HPDE6-E6E7 (cell line): ENCODE measurements around the gene INPP4B.
"Not testable (repeated sequence)": the region's sequence is repeated elsewhere in the genome, so short reads cannot be mapped to it uniquely, and the experiment has no call there.

ENCODE experiments used
- DNase-seq: peaks from one replicate; pipeline ENCODE4 v3.0.0; 2011; ENCODE audit warnings: missing footprints; ENCODE audit errors: extremely low spot score

The INPP4B gene

DNA sequence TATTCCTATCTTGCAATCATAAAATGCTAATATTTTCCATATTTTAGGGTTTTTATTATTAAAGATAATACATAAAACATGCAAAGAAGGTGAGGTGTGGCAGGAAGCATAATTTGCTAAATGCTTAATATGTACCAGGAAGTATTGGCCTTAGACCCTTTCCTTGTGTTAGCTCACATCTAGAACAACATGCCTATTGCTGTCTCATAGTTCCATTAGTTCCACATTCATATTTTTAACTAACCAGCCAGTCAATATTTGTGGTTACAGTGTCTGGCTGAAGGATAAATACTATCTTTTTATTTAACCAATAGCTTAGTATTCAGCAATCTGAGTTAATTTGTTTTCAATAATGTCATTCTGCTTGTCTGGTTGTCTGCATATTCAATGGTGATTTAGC is 432.6 kb downstream of the INPP4B start:
- no peak for DNase-seq

DNA sequence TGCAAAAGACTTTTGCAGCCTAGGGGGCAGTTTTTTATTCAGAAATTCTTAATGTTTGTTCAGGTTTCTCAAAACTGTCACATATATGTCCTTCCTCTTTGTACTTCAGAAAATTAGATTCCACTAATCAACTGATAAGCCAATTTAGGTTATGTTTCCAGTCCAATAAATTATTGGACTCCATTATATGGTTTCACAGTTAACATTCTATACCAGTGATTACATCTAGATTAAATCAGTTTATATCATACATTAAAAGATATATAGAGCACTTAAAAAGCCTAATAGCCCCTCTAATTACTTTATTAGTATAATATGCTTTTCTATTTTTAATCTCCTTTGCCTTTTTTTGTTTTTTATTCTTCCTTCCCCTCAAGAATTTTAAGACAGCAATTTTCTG is 434.1 kb downstream of the INPP4B start:
- DNase-seq: no peak

GRCh38 chr4:142408003-142408441 is 438.1 kb downstream of the INPP4B start:
- peak; percentile 56 for DNase-seq

DNA sequence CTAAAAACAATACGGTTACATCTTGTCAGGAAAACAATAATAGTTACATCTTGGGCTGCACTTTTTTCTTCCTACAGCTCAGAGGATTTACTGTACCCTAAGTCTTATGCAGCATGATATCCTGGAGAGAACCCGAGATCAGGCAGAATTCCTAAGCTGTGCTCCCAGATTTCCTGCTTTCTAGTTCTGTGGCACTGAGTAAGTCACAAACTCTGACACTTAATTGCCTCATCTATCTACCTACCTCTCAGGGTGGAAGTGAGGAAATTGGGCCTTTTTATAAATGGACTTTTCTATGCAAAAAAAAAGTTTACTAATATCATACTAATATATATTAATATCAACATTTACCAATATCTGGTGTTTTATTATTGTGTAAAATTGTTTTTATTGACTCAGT is 438.5 kb downstream of the INPP4B start:
- DNase-seq: no peak

GRCh38 chr4:142406917-142407501 is 439.1 kb downstream of the INPP4B start:
- DNase-seq: no peak

- no peak for DNase-seq
These were observed 439.6 kb downstream of the INPP4B start for GRCh38 chr4:142406499-142406835.

DNA sequence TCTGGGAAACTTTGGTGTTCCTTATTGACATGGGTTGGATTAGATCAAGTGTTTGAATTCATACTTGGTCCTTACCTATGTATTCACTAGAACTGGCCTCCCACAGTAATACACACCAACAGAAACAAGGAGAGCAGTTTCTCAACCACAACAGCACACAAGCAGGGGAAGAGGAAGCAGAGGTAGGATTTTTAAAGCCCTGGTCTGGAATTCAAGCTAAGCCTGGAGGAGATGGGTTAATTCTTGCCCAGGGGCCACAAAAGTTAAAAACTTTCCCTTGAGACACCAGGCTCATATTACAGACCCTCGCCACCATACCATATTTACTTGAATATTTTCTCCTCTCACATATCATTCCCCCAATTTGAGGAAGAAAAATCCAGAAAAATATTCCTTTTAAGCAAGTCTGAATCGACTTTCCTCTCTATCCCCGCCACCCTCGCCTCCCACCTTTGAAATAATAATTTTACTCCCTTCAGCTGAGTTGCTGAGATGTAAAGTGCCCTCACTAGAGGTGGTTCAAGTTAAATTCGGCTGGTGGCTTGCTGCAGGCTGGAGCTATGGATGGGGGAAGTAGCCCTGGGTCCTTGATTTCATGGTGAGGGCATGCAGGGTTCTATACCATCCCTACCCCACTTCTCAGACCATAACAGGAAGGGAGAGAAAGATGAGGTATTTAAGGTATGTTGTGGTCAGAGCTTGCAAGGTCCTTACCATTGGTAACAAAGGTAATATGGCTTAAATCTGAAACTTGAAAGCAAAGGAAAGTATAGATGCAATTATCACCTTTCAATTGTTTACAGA is 440.2 kb downstream of the INPP4B start:
- DNase-seq: no peak

DNA sequence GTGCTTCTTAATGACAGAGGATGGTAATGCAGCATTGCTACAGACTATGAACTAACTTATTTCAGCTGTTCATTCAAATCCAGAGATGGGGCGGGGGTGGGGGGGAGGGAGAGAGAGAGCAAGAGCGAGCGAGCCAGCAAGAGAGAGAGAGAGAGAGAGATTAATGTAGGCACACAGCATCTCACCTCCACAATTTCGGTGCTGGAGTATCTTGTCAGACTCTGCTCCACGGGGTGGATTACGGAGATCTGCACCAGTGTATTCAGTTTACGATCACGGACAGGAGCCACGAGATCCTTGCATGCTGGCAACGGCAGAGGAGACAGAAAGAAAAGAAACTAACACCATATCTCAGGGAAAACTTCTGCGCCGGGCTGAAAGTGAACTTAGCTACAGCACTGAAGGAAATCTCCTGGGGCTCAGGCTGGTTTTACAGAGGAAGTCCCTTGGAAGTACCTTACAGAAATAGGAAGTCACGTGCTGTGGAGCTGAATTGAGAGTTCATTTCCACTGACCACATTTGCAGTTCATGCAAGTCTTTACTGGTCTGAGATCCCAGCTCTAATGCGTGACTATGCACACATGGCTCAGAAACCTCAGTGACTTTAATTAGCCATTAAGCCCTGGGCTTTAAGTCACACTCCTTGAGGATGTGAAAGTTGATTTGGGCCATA is 440.9 kb downstream of the INPP4B start:
- peak; percentile 54 for DNase-seq

DNA sequence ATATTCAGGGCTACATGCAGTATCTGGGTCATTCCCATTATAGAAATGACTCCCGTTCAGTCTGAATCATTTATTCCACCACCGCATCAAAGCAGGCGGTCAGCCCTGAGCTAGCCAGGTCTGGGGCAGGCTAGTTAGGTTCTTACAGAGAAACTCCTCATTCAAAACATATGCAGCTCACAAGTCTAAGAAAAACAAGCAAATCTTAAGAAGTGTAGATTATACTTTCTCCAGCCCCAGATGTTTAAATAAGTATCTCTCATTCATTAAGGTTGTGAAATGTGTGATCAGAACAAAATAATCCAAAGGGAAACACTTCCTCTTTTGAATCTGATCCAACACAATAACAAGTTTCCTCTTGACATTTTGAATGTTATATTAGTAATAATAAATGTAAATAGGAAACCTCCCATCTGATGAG is 441.9 kb downstream of the INPP4B start:
- DNase-seq: no peak

GRCh38 chr4:142402900-142403299 is 443.2 kb downstream of the INPP4B start:
- DNase-seq: no peak

- DNase-seq: no peak
These were observed 443.9 kb downstream of the INPP4B start for GRCh38 chr4:142402156-142402555.

- DNase-seq: not testable (repeated sequence)
These were observed 448.6 kb downstream of the INPP4B start for GRCh38 chr4:142397364-142397991.

DNA sequence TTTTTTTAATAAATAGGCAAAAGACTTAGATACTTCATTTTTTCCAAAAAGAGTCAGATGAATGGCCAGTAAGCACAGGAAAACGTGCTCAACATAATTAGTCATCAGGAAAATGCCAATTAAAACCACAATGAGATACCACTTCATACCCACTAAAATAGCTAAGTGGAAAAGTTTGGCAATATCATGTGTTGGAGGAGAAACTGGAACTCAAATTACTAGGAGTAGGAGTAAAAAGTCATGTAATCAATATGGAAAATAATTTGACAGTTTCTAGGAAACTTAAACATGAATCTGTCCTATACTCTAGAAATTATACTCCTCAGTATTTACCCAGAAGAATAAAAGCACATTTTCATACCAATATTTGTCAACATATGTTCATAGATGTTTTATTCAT is 449.8 kb downstream of the INPP4B start:
- DNase-seq: no peak

GRCh38 chr4:142393127-142393526 is 453.0 kb downstream of the INPP4B start:
- no peak for DNase-seq

GRCh38 chr4:142386856-142387255 is 459.2 kb downstream of the INPP4B start:
- no peak for DNase-seq

- DNase-seq: no peak
These were observed 459.7 kb downstream of the INPP4B start for GRCh38 chr4:142386449-142386848.

DNA sequence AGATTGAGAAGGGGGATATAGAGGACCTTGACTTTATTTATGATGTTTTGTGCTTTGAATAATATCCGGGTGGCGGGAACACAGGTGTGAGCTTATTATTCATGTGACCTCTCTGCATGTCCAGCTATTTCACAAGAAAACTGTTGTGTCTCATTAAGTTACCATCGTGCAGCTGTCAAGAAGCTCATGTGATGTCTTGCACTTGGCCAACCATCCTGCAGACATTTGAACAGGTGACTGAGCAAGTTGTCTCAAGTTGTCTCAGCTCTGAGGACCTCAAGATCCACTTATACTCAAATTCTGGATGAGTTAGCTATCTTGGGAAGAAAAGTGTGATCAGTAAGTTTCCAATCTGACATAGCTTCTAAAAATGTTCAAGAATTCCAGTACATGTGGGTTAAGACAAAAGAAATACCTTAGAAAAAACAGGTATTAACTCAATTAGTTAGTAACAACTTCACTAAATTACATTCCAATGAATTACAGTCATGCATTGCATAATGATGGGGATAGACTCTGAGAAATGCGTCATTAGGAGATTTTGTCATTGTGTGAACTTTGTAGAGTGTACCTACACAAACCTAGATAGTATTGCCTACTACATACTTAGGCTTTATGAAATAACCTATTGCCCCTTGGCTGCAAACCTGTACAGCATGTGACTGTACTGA is 462.2 kb downstream of the INPP4B start:
- no peak for DNase-seq

DNA sequence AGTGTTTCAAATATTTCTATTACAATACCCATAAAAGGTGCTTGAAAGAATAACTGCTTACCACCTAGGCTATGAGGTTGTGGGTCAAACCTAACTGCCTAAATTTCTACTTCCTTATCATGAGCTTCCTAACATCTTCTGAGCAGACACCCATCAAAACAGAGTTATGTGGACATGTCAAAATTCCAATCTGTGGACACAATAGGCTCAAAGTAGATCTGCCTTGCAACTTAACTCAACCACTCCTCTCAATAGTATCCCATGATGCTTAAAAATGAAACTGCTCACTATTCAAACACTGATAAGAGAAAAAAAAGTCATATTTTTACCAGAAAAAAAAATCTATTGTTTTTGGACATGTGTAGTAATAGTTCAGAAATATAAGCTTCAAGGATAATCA is 462.7 kb downstream of the INPP4B start:
- no peak for DNase-seq

DNA sequence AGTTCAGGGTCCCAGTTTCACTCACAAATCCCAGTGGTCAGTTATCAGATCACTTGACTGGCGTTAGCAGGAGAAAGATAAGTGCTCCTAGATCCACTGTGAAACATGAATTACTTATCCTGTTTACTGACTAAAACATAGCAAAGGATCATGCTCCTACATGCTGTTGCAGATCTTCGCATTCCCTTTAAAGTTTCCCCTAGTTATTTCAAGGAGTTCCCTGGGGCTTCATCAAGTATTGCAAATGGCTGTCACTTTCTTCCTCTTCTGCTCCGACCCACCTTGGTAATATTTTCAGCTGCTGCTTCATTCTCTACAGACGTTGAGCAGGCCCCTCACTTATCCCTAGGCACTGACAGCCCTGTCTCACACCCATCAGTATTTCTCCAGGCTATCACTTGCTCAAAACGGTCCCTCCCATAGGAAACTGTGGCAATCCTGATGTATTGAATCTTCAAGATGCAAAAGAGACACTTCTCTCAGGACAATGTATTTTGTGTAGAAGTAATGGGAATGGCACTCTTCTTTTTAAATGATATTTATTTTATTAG is 466.0 kb downstream of the INPP4B start:
- DNase-seq: no peak

- no peak for DNase-seq
These were observed 466.6 kb downstream of the INPP4B start for GRCh38 chr4:142379277-142380051.

GRCh38 chr4:142378179-142378578 is 467.9 kb downstream of the INPP4B start:
- no peak for DNase-seq
